C4-2B (cell line): ENCODE data around the gene DPP6.

Experiments used
- CTCF ChIP-seq: fragments of 450-650 bp; conservative IDR thresholded peaks from 2 replicates; pipeline ENCODE4 v1.5.1; 2017; ENCODE audit warnings: mild to moderate bottlenecking
- ZFX ChIP-seq: fragments of 450-650 bp; IDR thresholded peaks from 2 replicates; pipeline ENCODE4 v1.6.1; 2017

GRCh38 chr7:154794147-154794780, 742.1 kb downstream of the DPP6 start:
- TF ChIP-seq CTCF (peak; percentile 93), ZFX (no peak)
